Measurements from ENCODE around the gene NPC2.

Gene NPC2

DNA sequence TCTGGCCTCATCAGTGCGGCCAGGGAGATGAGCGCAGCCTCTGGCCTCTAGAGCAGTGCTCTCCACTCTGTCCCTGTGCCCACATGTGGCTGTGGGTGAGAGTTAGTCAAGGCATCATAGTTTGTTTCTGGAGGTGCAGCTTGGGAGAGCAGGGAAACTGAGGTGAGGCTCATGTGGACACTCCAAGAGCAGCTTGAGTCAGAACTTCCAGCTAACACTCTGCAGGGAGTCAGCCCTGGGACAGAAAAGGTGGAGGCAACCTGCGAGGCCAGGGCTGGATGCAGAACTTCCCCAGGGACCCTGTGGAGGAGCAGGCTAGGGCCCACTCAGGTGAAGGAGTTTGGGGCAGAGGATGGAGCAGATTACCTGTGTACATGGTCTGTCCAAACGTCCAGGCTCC, 11.3 kb upstream of the NPC2 start:
- Histone ChIP-seq H3K4me3 (ENCODE audit: low read length) (no peak overlapping the region), H3K36me3 (ENCODE audit: insufficient read depth, low read length) (no peaks in the 10 kb centered on the region), H3K4me1 (ENCODE audit: insufficient read depth, low read length) (peaks cover 24% of the 10 kb centered on the region), H2AFZ (ENCODE audit: low read depth, low read length) (no peak overlapping the region), H3K9me3 (ENCODE audit: low read length) (no peaks in the 10 kb centered on the region), H3K27me3 (ENCODE audit: insufficient read depth, low read length) (no peaks in the 10 kb centered on the region)

DNA sequence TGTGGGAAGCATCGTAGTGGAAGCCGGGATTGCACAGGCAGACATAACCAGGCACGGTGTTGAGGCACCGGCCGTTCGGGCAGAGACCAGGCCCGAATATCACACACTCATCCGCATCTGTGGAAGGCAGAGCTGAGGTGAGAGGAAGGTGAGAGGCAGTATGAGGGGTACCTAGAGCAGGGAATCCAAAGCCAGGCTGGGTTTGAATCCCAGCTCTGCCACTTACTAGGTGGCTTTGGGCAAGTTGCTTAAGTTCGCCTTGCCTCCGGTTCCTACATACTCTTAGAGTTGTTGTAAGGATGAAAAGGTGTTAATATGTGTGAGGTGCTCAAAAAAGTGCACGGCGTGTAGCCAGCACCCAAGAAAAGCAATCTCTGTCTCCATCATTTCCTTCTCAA, 10.8 kb upstream of the NPC2 start:
- Histone ChIP-seq H3K27me3 (ENCODE audit: insufficient read depth, low read length) (no peaks in the 10 kb centered on the region), H3K36me3 (ENCODE audit: insufficient read depth, low read length) (no peaks in the 10 kb centered on the region), H3K9me3 (ENCODE audit: low read length) (no peaks in the 10 kb centered on the region), H2AFZ (ENCODE audit: low read depth, low read length) (no peak overlapping the region), H3K4me3 (ENCODE audit: low read length) (no peak overlapping the region), H3K4me1 (ENCODE audit: insufficient read depth, low read length) (peaks cover 19% of the 10 kb centered on the region)

GRCh38 chr14:74503291-74503937, 10.3 kb upstream of the NPC2 start:
- Histone ChIP-seq H3K4me1 (ENCODE audit: insufficient read depth, low read length) (peaks cover 18% of the 10 kb centered on the region), H2AFZ (ENCODE audit: low read depth, low read length) (no peak overlapping the region), H3K9me3 (ENCODE audit: low read length) (no peaks in the 10 kb centered on the region), H3K27me3 (ENCODE audit: insufficient read depth, low read length) (no peaks in the 10 kb centered on the region), H3K36me3 (ENCODE audit: insufficient read depth, low read length) (no peaks in the 10 kb centered on the region), H3K4me3 (ENCODE audit: low read length) (no peak overlapping the region)

DNA sequence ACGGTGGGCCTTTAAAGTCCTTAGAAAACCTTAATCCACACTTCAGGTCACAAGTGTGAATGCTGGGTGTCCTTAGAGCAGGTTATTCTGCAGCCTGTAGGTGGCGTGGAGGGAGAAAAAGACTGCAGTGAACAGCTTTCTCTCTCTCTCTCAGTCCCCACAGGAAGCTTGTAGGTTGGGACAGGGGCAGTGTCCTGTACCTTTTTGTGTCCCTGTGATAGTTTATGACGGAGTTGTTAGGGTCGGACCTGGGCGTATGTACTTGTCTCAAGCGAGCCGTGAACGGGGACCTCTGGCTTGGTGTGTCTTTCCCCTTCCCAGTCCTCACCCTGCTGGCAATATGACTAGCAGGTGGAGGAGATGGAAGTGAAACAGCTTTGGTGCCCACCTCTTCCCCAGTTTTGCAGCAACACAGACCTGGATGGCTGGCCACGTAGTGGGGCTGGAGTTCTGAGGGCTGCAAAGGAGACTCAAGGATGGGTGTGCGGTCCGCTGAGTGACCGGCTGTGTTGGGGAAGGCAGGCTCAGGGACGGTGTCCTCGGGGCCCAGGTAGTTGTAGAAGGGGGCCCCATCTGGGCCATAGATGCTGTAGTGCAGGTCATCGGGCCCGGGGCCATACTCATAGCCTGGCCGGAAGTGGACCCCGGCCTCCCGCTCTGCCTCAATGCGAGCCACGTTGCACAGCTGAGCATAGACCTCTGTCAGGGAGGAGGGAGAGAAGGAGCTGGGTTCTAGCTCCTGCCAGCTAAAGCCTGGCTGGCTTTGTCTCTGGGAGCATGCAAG, 9.3 kb upstream of the NPC2 start:
- no peak overlapping the region for H3K4me3 ChIP-seq (ENCODE audit: low read length)
- no peak overlapping the region for H2AFZ ChIP-seq (ENCODE audit: low read depth, low read length)
- H3K36me3 ChIP-seq (ENCODE audit: insufficient read depth, low read length), result no peaks in the 10 kb centered on the region
- no peaks in the 10 kb centered on the region for H3K27me3 ChIP-seq (ENCODE audit: insufficient read depth, low read length)
- no peaks in the 10 kb centered on the region for H3K9me3 ChIP-seq (ENCODE audit: low read length)
- H3K4me1 ChIP-seq (ENCODE audit: insufficient read depth, low read length), result peaks cover 18% of the 10 kb centered on the region

GRCh38 chr14:74501691-74502090, 8.6 kb upstream of the NPC2 start:
- Histone ChIP-seq H3K27me3 (ENCODE audit: insufficient read depth, low read length) (no peaks in the 10 kb centered on the region), H3K9me3 (ENCODE audit: low read length) (no peaks in the 10 kb centered on the region), H2AFZ (ENCODE audit: low read depth, low read length) (no peak overlapping the region), H3K4me3 (ENCODE audit: low read length) (no peak overlapping the region), H3K36me3 (ENCODE audit: insufficient read depth, low read length) (no peaks in the 10 kb centered on the region), H3K4me1 (ENCODE audit: insufficient read depth, low read length) (peaks cover 18% of the 10 kb centered on the region)

DNA sequence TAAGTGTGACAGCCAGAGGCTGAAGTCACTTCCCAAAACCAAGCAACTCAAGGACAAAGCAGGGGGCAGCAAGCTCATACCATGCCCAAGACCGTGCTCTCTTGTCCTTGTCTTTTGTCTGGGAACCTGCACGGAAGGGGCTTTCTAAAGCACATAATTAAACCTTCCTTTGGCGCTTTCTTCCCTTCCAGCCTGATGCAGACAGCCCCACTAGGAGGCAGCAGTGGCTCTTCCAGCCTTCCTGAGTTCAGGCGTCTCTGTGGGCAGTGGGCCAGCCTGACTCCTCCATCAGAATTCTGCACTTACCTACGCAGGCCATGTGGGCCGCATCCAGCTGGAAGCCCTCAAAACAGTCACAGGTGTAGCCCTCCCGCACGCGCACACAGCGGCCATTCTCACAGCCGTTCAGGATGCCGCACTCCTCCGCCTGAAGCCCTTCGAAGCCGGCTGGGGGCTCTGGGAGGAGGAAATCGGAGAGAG, 8.1 kb upstream of the NPC2 start:
- H3K4me1 ChIP-seq (ENCODE audit: insufficient read depth, low read length), result peaks cover 18% of the 10 kb centered on the region
- H3K9me3 ChIP-seq (ENCODE audit: low read length), result no peaks in the 10 kb centered on the region
- no peak overlapping the region for H3K4me3 ChIP-seq (ENCODE audit: low read length)
- H3K27me3 ChIP-seq (ENCODE audit: insufficient read depth, low read length), result no peaks in the 10 kb centered on the region
- peaks cover 2% of the 10 kb centered on the region for H3K36me3 ChIP-seq (ENCODE audit: insufficient read depth, low read length)
- no peak overlapping the region for H2AFZ ChIP-seq (ENCODE audit: low read depth, low read length)

GRCh38 chr14:74500417-74501134, 7.5 kb upstream of the NPC2 start:
- peaks cover 18% of the 10 kb centered on the region for H3K4me1 ChIP-seq (ENCODE audit: insufficient read depth, low read length)
- H3K36me3 ChIP-seq (ENCODE audit: insufficient read depth, low read length), result peaks cover 5% of the 10 kb centered on the region
- no peaks in the 10 kb centered on the region for H3K27me3 ChIP-seq (ENCODE audit: insufficient read depth, low read length)
- no peaks in the 10 kb centered on the region for H3K9me3 ChIP-seq (ENCODE audit: low read length)
- no peak overlapping the region for H2AFZ ChIP-seq (ENCODE audit: low read depth, low read length)
- H3K4me3 ChIP-seq (ENCODE audit: low read length), result no peak overlapping the region

DNA sequence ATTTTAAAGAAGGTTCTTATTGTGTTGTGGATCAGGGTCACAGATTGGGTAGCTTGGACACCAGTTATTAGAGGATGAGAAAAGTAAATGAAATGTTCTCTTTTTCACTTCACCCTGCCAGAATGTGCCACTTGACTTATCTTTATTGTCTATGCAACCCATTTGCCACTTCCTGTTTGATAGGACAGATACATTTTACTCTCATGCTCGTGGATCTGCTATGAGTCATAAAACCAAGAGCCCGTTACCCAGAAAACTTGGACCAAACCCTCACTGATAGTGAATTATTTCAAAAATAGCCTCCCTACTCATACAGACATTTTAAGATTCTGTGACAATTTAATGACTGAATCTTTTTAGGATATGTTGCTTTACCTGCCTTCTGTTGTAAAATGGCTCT, 2.3 kb upstream of the NPC2 start:
- peaks cover 20% of the 10 kb centered on the region for H3K4me1 ChIP-seq (ENCODE audit: insufficient read depth, low read length)
- no peaks in the 10 kb centered on the region for H3K27me3 ChIP-seq (ENCODE audit: insufficient read depth, low read length)
- no peaks in the 10 kb centered on the region for H3K9me3 ChIP-seq (ENCODE audit: low read length)
- H3K36me3 ChIP-seq (ENCODE audit: insufficient read depth, low read length), result peaks cover 5% of the 10 kb centered on the region
- no peak overlapping the region for H2AFZ ChIP-seq (ENCODE audit: low read depth, low read length)
- H3K4me3 ChIP-seq (ENCODE audit: low read length), result no peak overlapping the region

DNA sequence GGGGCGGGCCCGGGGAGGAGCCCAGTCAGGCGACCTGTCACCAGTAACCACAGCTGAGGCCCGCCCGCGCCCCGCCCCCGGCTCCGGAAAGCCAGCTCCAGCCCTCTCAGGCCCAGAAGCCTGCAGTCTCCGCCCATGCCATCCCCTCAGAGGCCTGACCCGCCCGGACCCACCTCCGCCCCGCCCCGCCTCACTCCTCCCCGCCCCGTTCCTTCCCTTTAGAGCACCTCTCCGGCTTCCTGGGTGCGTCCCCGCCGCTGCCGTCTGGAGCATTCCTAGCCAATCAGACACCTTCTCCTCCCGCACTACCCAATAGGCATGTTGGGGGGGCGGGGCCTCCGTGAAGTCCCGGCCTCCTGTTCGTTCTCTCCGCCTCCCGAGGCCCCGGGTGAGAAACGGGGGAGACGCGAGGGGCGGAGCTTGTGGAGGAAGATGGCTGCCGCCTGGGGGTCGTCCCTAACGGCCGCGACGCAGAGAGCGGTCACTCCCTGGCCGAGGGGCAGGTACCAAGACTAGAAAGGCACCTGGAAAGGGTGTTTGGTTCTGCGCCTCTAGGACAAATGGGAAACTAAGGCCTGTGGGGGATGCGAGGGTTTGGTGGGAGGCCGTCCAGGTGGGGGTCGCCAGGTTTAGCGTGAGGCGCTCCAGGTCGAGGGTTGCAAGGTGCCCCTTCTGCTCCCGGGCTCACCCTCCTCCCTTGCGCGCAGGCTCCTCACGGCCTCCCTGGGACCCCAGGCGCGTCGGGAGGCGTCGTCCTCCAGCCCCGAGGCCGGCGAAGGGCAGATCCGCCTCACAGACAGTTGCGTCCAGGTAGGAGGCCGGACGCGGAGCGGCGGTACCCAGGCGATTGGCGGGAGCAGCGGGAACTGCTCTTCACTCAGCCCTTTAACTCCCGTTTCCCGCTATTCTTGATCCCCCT, 497 bp upstream of the NPC2 start, which contains the start of gene ISCA2:
Gene ISCA2, plus strand, starts transcription at position 423 of the 919 bp plus-strand sequence. Its CDS starts 10 bp downstream, at position 433.
- Histone ChIP-seq H3K27me3 (ENCODE audit: insufficient read depth, low read length) (no peaks in the 10 kb centered on the region), H3K4me1 (ENCODE audit: insufficient read depth, low read length) (peaks cover 20% of the 10 kb centered on the region), H2AFZ (ENCODE audit: low read depth, low read length) (peak within 1 kb of the TSS; percentile 92), H3K36me3 (ENCODE audit: insufficient read depth, low read length) (peaks cover 5% of the 10 kb centered on the region), H3K4me3 (ENCODE audit: low read length) (peak within 1 kb of the TSS; percentile 99), H3K9me3 (ENCODE audit: low read length) (no peaks in the 10 kb centered on the region)

GRCh38 chr14:74491956-74492775, 939 bp downstream of the NPC2 start:
- H3K4me3 ChIP-seq (ENCODE audit: low read length), result peak overlapping the region; percentile 99
- H3K4me1 ChIP-seq (ENCODE audit: insufficient read depth, low read length), result peaks cover 20% of the 10 kb centered on the region
- no peaks in the 10 kb centered on the region for H3K9me3 ChIP-seq (ENCODE audit: low read length)
- H2AFZ ChIP-seq (ENCODE audit: low read depth, low read length), result peak overlapping the region; percentile 92
- H3K27me3 ChIP-seq (ENCODE audit: insufficient read depth, low read length), result no peaks in the 10 kb centered on the region
- H3K36me3 ChIP-seq (ENCODE audit: insufficient read depth, low read length), result peaks cover 5% of the 10 kb centered on the region

DNA sequence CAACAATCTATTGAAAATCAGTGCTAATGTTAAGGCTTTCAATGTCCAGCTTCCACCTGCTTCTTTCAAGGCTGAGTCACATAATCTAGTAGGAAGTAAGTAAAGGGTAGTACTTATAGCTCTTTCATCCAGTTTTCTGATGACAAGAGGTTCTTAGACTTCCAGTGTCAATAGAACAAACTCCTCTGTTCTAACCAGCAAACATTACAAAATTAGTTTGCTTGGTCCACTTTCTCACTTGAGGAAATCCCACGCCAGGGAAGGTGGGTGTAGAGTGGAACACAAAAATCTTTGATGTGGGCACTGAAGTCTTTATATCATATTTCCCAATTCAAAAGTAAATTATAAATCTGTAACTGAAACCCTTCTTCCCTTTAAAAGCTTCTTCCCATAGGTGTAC, 2.6 kb downstream of the NPC2 start:
- peaks cover 5% of the 10 kb centered on the region for H3K36me3 ChIP-seq (ENCODE audit: insufficient read depth, low read length)
- no peaks in the 10 kb centered on the region for H3K9me3 ChIP-seq (ENCODE audit: low read length)
- peaks cover 20% of the 10 kb centered on the region for H3K4me1 ChIP-seq (ENCODE audit: insufficient read depth, low read length)
- no peaks in the 10 kb centered on the region for H3K27me3 ChIP-seq (ENCODE audit: insufficient read depth, low read length)
- H2AFZ ChIP-seq (ENCODE audit: low read depth, low read length), result no peak overlapping the region
- H3K4me3 ChIP-seq (ENCODE audit: low read length), result no peak overlapping the region
